Epithelial cell of proximal tubule (primary cell): Measurements from ENCODE around the gene ZNF408. TPM values are rescaled to one million over a fixed set of nuclear protein-coding genes. Genes with fewer than 3 reads are reported as not detected.

Source experiments
- DNase-seq: peaks from one replicate; pipeline ENCODE4 v3.0.0-alpha.2; 2011; ENCODE audit warnings: low read depth
- H3K4me3 ChIP-seq: 2 replicates; pipeline ENCODE4 v1.5.1; 2011; ENCODE audit warnings: low read depth, mild to moderate bottlenecking, low read length
- total RNA-seq: library from RNA; depleted of rRNA; stranded (reverse); fragments of >200 nt; gene quantifications from 2 replicates; pipeline ENCODE4 v1.2.3, GENCODE V29; 2015
- TF ChIP-seq, protein P1 (sequence below): conservative IDR thresholded peaks from 2 replicates; pipeline ENCODE4 v1.5.1; 2012; ENCODE audit warnings: low read depth, mild to moderate bottlenecking, low read length

The ZNF408 gene
- total RNA-seq, 1 donor from 2014 or later, result 12.5 TPM

DNA sequence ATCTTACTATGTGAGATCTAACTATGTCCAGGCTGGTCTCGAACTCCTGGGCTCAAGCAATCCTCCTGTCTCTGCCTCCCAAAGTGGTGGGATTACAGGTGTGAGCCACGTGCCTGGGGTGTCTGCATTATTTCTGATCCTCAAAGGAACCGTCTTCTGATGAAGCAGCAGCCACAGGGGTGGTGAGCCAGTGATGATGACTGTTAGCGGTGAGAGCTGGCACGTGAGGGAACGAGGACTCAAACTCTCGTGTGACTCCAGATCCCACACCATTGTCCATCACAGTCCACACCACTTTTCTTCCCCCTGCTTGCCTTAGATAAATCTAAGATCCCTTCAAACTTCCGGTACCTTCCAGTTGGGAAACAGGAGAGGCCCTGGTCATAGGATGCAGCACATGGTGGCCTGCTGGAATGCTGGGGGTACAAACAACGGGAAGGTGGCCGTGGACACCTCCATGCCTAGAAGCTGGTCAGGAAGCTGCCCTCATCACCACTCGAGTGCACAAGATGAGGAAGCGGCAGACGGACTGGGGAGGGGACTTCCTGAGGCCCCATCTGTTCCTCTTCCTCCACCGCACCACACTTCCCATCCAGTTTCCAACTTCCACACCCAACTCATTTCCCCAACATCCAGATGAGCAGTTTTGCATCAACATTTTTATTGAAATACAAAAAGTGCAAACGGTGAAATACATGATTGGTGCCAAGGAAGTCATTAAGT, 24.2 kb upstream of the ZNF408 start:
- no peak overlapping the region for H3K4me3 ChIP-seq
- no peak for DNase-seq
- TF ChIP-seq, protein P1, sequence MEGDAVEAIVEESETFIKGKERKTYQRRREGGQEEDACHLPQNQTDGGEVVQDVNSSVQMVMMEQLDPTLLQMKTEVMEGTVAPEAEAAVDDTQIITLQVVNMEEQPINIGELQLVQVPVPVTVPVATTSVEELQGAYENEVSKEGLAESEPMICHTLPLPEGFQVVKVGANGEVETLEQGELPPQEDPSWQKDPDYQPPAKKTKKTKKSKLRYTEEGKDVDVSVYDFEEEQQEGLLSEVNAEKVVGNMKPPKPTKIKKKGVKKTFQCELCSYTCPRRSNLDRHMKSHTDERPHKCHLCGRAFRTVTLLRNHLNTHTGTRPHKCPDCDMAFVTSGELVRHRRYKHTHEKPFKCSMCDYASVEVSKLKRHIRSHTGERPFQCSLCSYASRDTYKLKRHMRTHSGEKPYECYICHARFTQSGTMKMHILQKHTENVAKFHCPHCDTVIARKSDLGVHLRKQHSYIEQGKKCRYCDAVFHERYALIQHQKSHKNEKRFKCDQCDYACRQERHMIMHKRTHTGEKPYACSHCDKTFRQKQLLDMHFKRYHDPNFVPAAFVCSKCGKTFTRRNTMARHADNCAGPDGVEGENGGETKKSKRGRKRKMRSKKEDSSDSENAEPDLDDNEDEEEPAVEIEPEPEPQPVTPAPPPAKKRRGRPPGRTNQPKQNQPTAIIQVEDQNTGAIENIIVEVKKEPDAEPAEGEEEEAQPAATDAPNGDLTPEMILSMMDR, result no peak

DNA sequence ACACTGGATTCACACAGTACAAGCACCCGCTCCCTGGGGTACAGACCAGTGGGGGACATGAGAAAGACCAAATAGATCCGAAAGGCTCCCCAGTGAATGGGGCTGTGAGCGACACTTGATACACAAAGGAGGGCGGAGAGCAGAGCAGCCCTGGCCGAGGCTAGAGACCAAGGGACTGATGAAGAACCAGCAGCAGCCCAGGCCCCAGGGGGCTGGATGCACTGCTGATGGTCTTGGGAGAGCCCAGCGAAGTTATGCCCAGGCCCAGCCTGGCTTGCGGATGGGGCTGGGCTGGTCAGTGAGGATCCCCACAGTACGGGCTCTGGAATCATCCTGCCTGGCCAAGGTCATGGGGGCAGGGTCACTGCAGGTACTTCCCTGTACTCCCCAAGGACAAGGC, 23.7 kb upstream of the ZNF408 start:
- TF ChIP-seq, protein P1, result no peak
- no peak overlapping the region for H3K4me3 ChIP-seq
- DNase-seq, result no peak

DNA sequence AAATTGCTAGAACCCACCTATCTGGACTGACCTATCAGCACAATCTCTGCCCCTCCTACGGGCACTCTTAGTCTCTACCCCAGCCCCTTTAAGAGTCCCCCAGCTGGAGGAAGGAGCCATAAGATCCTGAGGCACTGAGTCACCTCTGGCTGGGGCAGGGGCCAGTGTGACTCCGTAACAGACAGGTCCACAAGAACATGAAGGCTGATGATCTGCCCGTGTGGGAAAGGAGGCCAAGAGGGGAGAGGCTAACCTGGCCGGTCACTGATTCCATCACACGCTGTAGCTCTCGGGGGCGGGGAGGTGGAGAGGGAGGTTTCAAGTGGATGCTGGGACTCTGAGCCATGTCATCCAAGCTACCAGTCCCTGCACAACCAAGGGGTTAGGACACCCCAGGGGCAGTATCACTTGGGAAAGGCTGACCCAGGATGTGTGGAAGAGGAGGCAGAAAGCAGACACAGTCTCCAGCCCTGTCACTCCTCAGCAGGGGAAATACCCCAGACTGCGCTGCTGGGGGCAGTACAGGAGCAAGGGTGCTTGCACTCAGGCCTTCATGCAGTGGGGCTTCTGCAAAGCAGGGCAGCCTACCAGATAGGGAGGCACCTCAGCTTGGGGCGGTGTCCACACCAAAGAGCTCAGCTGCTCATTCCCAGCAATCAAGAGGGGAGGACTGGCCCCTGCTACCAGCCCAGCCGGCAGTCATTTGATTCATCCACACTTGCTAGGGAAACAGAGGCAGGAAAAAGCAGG, 22.7 kb upstream of the ZNF408 start:
- H3K4me3 ChIP-seq, result no peak overlapping the region
- DNase-seq, result no peak
- TF ChIP-seq, protein P1, result peak; percentile 8

DNA sequence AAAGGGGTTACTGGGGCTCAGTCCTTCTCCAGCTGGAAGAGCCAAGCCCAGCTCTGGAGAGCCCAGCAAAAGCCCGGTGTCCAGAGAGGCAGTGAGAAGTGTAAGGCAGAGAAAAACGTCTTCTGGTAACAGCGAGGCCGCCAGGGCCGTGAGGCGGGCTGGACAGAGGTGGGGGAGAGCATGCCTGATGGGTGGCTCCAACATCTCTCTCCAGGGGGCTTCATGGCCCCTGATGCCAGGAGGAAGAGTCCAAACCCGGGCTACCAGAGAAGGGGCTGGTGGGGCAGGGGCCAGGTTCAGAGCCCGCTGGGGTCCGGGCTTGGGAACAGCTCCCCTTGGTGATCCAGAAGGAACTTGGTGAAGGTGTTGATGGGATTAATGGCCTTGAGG, 22.1 kb upstream of the ZNF408 start:
- TF ChIP-seq, protein P1, result no peak
- no peak overlapping the region for H3K4me3 ChIP-seq
- DNase-seq, result no peak

DNA sequence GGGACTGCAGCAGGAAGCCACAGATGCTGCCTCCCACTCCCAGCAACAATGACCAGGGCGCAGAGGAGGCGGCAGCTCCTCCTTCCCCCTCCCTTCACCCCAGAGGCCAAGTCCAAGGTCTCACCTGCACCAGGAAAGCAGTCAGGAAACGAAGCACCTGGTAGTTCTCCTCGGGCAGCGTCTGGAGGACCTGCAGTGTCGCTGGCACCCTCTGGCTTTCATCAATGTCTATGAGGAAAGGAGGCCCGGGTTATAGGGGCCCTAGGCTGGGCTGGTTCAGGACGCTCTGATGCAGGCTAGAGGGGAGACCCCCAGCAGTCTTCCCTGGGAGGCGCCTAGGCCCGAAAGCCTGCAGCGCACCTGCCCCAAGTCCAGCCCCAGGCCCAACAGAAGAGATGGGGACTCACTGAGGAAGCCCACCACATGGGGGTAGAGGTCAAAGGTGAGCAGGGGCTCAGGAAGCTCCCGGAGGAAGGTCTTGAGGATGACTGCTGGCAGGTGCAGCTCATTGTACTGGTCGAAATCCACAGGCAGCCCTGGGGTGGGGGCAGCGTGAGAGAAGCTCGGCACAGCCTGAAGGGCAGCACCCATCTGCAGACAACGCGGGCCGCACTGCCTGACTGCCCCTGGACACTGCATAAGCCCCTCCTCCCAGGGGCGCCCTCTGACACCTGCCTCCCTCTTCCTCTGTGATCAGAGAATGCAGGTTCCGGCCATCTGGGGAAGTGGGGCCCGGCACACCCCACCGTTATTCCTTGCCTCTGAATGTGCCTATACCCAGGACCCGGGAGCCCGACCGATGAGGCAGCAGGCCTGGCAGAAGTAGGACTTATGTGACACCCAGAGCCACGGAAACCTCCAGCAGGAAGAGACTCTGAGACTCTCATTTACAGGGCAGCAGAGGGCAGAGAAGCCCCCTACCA, 21.3 kb upstream of the ZNF408 start:
- TF ChIP-seq, protein P1, result no peak
- no peak for DNase-seq
- no peak overlapping the region for H3K4me3 ChIP-seq

DNA sequence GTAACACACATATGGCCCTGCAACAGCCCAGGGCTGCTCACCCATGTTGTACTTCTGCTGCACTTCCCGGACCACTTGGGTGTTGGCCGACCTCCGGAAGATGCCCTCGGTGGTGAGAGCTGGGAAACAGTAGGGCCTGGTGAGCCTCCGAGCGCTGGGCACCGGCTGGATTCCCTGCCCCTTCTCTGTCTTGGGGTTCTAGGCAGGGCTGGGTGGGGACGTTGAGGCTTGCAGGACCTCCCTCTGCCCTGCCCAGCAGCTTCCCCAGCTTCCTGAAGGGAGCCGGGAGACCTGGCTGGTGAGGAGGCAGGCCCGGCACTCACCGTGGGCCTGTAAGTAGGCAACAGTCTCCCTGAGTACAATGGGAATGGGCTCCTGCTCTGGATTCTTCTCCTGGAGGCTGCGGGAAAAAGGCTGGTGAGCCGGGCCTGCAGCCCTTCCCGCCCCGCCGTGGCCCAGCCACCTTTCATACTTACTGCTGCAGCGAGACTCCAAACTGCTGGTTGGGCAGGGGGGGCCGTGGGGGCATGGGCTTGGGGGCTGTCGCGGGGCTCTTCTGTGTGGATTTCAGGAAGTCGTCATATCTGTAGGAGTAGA, 20.6 kb upstream of the ZNF408 start:
- no peak for DNase-seq

More for the DNA sequence above, 20.6 kb upstream of the ZNF408 start:
- TF ChIP-seq, protein P1, result no peak
- H3K4me3 ChIP-seq, result no peak overlapping the region
